Measurements from ENCODE around the gene SHISA5.

SHISA5 gene

DNA sequence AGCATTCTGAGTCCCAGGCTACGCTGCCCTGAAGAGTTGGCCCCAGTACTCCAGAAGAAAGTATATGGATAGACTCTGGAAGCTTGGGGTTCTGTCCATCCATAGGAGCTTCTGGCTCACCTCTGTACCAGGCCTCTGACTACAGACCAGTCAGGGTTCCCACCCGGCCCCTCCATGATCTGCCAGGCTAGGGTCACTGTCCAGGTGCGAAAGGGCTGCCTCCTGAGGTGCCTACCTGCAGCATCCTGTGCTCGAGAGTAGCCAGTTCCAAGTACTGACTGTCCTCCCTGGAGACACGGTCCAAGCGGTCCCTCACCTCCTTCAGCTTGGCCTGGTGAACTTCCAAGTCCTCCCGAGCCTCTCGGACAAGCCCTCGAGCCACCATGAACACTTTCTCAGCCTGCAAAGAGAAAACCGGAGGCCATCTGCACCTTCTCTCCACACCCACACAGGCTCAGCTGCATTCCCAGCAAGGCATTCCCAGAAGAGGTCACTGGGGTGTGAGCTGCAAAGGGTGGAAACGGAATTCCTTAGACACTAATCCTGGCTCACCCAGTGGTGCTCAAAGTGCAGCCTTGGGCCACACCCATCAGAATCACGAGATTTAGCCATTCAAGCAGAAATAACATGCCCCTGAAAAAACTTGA, 70.4 kb downstream of the SHISA5 start:
- Mint-ChIP-seq H3K9me3 (no peaks in the 10 kb centered on the region), H3K4me3 (no peak overlapping the region), H3K27ac (no peak overlapping the region), H3K4me1 (ENCODE audit: low read depth in 2 of 2) (peaks cover 0 to 23% of the 10 kb centered on the region in 2 donors), H3K36me3 (ENCODE audit: insufficient read depth) (peaks cover 12% of the 10 kb centered on the region), H3K27me3 (no peaks in the 10 kb centered on the region)
- ATAC-seq (replicated peaks) (no peak), DNase-seq (no peak)

- H3K27ac Mint-ChIP-seq: no peak overlapping the region
- peaks cover 0 to 8% of the 10 kb centered on the region in 2 donors for H3K27me3 Mint-ChIP-seq
- DNase-seq (no peak), ATAC-seq (replicated peaks) (no peak)
- no peak overlapping the region for H3K4me3 Mint-ChIP-seq
- H3K4me1 Mint-ChIP-seq (ENCODE audit: low read depth in 2 of 2): peaks cover 0 to 24% of the 10 kb centered on the region in 2 donors
- H3K36me3 Mint-ChIP-seq (ENCODE audit: insufficient read depth): peaks cover 12% of the 10 kb centered on the region
- no peaks in the 10 kb centered on the region for H3K9me3 Mint-ChIP-seq
Measured at GRCh38 chr3:48432411-48433371, 71.3 kb downstream of the SHISA5 start.

DNA sequence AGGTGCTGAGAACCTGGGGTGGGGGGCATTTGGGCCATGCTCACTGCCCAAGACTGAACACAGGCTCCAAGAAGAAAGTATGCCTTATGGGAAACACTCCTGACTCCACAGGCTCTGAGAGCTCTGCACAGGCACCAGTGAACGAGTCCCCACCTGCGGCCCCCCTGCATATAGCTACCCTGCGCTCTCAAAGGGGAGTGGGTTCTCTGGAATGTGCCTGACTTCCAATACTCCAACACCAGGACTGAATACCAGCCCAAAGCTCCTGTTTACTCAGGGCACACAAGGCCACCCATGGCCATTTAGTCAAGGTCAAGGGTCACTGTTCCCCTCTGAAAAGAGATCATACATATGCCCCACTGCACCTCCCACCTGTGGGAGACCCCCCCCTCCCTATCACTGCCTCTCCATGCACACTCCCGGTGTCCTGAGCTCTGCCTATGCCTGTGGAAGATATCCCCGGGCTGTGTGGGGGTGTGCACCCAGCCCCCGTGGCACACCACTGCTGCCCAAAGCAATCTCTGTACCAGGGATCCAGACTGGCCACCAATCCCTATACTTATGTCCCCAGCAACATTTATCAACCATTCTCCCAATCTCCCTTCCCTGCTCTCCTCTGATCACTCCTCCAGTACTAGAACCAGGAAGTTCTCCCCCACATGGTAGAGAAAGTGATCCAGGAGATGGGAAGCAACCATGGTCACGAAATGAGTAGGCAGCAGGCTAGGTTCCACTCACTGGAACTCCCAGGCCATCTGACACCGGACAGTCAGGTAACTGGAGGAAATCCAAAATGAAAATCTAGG, 72.5 kb downstream of the SHISA5 start:
- Mint-ChIP-seq H3K27me3 (peaks cover 0 to 13% of the 10 kb centered on the region in 2 donors), H3K36me3 (ENCODE audit: insufficient read depth) (peaks cover 12% of the 10 kb centered on the region), H3K4me3 (peak overlapping the region; percentile 85 to 87), H3K4me1 (ENCODE audit: low read depth in 2 of 2) (peaks cover 4 to 24% of the 10 kb centered on the region in 2 donors), H3K27ac (peak overlapping the region; percentile 13 to 69), H3K9me3 (no peaks in the 10 kb centered on the region)
- no peak for DNase-seq
- no peak for ATAC-seq (replicated peaks)

GRCh38 chr3:48430708-48431101, 73.3 kb downstream of the SHISA5 start:
- ATAC-seq (replicated peaks) (no peak), DNase-seq (no peak)
- Mint-ChIP-seq H3K27ac (peak overlapping the region in 1 of 2 donors; percentile 69), H3K4me3 (peak overlapping the region; percentile 85 to 87), H3K36me3 (ENCODE audit: insufficient read depth) (peaks cover 12% of the 10 kb centered on the region), H3K4me1 (ENCODE audit: low read depth in 2 of 2) (peaks cover 4 to 24% of the 10 kb centered on the region in 2 donors), H3K9me3 (no peaks in the 10 kb centered on the region), H3K27me3 (peaks cover 0 to 13% of the 10 kb centered on the region in 2 donors)

- Mint-ChIP-seq H3K4me3 (peak within 1 kb of the TSS; percentile 85 to 87), H3K36me3 (ENCODE audit: insufficient read depth) (peaks cover 12% of the 10 kb centered on the region), H3K9me3 (no peaks in the 10 kb centered on the region), H3K4me1 (ENCODE audit: low read depth in 2 of 2) (peaks cover 4 to 22% of the 10 kb centered on the region in 2 donors), H3K27ac (peak within 1 kb of the TSS; percentile 69 to 85), H3K27me3 (peaks cover 0 to 13% of the 10 kb centered on the region in 2 donors)
- DNase-seq (no peak), ATAC-seq (replicated peaks) (peak; percentile 3)
Measured at GRCh38 chr3:48429960-48430707, 73.8 kb downstream of the SHISA5 start, which contains the start of gene PLXNB1. TSS of gene PLXNB1 (minus strand) at chr3:48430086. CDS start at chr3:48424611, 5,475 bp downstream.

DNA sequence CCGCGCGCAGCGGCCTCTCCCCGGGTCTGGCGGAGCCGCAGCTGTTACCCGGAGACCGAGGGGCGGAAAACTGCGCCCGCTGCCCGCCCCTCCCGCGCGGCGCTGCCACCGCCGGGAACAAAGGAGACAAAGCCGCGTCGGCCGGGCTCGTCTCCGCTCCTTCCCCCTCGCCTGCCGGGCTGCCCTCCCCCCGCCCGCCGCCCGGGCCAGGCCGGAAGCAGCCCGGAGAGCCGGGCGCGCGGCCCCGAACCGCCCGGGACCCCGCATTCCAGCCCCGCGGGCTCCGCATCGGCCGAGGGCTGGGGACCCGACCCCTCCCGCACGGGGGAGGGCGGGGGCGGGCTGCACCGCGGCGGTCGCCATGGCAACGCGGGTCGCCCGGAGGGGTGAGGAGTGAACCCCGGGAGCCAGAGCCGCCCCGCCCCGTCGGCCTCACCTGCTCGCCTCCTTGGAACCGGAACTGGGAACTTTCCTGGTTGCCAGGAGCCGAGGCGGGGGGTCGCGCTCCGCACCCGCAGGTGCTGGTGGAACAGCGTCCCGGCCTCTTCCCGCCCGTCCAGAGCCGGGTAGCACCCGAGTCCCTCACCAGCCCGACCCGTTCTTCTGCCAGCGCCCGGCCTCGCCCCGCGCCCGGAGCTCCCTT, 74.5 kb downstream of the SHISA5 start:
- Mint-ChIP-seq H3K27me3 (peaks cover 0 to 13% of the 10 kb centered on the region in 2 donors), H3K27ac (peak overlapping the region; percentile 69 to 85), H3K4me1 (ENCODE audit: low read depth in 2 of 2) (peaks cover 4 to 17% of the 10 kb centered on the region in 2 donors), H3K9me3 (no peaks in the 10 kb centered on the region), H3K36me3 (ENCODE audit: insufficient read depth) (peaks cover 12% of the 10 kb centered on the region), H3K4me3 (peak overlapping the region; percentile 85 to 87)
- peak; percentile 73 for ATAC-seq (replicated peaks)
- peak; percentile 44 to 57 (median 49) for DNase-seq

DNA sequence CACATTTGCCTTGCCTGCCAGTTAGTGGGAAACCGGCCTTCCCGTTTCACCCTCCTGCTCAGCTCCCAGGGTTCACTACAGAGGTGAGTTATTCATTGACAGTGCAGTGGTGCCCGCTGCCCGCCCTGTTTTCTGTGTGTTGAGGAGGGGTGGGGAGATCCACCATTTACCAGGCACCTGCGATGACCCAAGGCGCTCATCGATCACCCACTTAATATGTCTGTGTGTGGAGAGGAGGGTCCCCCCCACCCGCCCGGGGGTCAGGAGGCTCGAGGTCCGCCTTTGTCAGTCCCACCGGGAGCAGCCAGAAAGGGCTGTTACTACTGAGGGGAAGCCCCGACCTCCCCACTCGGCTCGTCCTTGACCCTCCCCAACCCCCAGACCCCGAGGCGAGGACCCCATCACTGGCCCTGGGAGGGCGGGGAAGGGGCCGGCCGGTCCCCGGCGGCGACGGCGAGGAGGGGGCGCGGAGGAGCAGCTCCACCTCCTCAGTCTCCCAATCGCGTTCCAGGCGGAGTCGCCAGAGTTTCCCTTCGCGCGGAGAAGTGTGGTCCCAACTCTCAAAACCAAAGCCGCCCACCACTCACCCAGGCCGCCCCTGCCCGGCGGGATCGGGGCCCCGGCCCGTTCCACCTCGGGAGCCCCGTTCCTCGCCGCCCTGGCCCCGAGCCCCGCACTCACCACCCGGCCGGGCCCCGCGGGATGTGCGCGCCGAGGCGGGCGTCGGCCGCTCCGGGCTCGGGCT, 75.2 kb downstream of the SHISA5 start:
- no peak overlapping the region for H3K27ac Mint-ChIP-seq
- DNase-seq (no peak), ATAC-seq (replicated peaks) (no peak)
- peaks cover 0 to 13% of the 10 kb centered on the region in 2 donors for H3K27me3 Mint-ChIP-seq
- no peaks in the 10 kb centered on the region for H3K9me3 Mint-ChIP-seq
- peak overlapping the region; percentile 26 to 28 for H3K4me3 Mint-ChIP-seq
- H3K4me1 Mint-ChIP-seq (ENCODE audit: low read depth in 2 of 2): peaks cover 4 to 15% of the 10 kb centered on the region in 2 donors
- peaks cover 12% of the 10 kb centered on the region for H3K36me3 Mint-ChIP-seq (ENCODE audit: insufficient read depth)

DNA sequence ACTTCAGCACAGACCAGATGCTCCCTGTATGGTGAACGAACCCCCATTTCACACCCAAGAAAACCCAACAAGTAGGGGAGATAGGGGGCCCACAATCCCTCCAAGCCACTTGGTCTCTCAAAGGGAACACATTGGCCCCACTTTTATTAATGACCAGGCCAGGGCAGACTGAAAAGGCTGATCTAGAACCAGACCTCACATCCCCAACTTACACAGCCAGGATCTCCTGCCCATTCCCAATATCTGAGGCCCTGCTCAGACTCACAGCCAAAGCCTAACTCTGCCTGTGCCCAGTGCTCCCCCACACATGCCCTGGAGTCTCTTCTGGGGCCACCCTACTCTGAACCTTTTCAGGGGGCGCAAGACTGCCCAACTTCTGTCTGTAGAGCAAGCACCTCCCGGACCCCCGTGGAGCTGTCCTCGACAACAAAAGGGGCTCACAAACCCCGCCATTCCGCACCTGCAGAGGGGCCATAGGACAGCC, 75.8 kb downstream of the SHISA5 start:
- Mint-ChIP-seq H3K4me3 (peak overlapping the region; percentile 26 to 28), H3K27ac (peak overlapping the region in 1 of 2 donors; percentile 68), H3K4me1 (ENCODE audit: low read depth in 2 of 2) (peaks cover 4 to 15% of the 10 kb centered on the region in 2 donors), H3K27me3 (peaks cover 0 to 13% of the 10 kb centered on the region in 2 donors), H3K36me3 (ENCODE audit: insufficient read depth) (peaks cover 9% of the 10 kb centered on the region), H3K9me3 (no peaks in the 10 kb centered on the region)
- no peak for DNase-seq
- ATAC-seq (replicated peaks): no peak

GRCh38 chr3:48427630-48427962, 76.4 kb downstream of the SHISA5 start:
- DNase-seq: no peak
- Mint-ChIP-seq H3K27me3 (peaks cover 0 to 13% of the 10 kb centered on the region in 2 donors), H3K36me3 (ENCODE audit: insufficient read depth) (peaks cover 9% of the 10 kb centered on the region), H3K27ac (peak overlapping the region in 1 of 2 donors; percentile 68), H3K9me3 (no peaks in the 10 kb centered on the region), H3K4me1 (ENCODE audit: low read depth in 2 of 2) (peaks cover 4 to 15% of the 10 kb centered on the region in 2 donors), H3K4me3 (peak overlapping the region; percentile 26 to 28)
- no peak for ATAC-seq (replicated peaks)

GRCh38 chr3:48426944-48427629, 76.9 kb downstream of the SHISA5 start:
- H3K27ac Mint-ChIP-seq: peak overlapping the region in 1 of 2 donors; percentile 68
- ATAC-seq (replicated peaks): no peak
- DNase-seq: no peak
- peaks cover 4 to 15% of the 10 kb centered on the region in 2 donors for H3K4me1 Mint-ChIP-seq (ENCODE audit: low read depth in 2 of 2)
- no peaks in the 10 kb centered on the region for H3K9me3 Mint-ChIP-seq
- peaks cover 0 to 13% of the 10 kb centered on the region in 2 donors for H3K27me3 Mint-ChIP-seq
- H3K36me3 Mint-ChIP-seq (ENCODE audit: insufficient read depth): peaks cover 9% of the 10 kb centered on the region
- peak overlapping the region in 1 of 2 donors; percentile 8 for H3K4me3 Mint-ChIP-seq

DNA sequence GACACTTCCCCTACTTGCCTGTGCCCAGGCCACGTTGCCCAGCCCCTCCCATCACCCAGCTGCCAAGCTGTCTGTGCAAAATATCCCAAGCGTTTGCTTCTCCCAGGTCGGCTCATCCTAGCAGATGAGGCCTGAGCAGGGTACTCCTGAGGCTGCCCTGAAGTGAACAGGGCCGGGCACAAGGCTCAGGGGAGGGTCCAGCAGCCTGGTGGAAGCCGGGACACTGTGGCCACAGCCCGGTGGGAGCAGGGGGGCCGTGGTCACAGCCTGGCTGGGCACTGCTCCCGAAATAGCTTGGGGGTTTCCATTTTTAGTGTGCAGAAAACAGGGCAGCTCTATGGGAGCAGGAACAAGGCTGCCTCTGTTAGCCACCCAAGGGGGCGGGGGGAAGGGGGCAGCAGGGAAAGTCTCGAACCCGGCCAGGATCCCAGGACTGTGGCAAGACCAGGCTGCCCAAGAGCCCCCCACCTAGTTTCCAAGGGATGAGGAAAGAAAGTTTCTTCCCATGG, 77.5 kb downstream of the SHISA5 start:
- ATAC-seq (replicated peaks) (no peak), DNase-seq (no peak)
- Mint-ChIP-seq H3K9me3 (no peaks in the 10 kb centered on the region), H3K27ac (no peak overlapping the region), H3K27me3 (peaks cover 0 to 13% of the 10 kb centered on the region in 2 donors), H3K4me1 (ENCODE audit: low read depth in 2 of 2) (peaks cover 4 to 15% of the 10 kb centered on the region in 2 donors), H3K36me3 (ENCODE audit: insufficient read depth) (peaks cover 9% of the 10 kb centered on the region), H3K4me3 (no peak overlapping the region)

All from effector memory CD8-positive, alpha-beta T cell (primary cell).